DOHH2 (cell line): ENCODE measurements around the gene CARD11.

Experiments used
- CTCF ChIP-seq: fragments of 200-600 bp; sonication (generic); IDR thresholded peaks from one replicate; pipeline ENCODE4 v1.5.1; 2014; ENCODE audit warnings: antibody characterized with exemption, mild to moderate bottlenecking, low read depth, low read length; ENCODE audit not compliant: poor library complexity, severe bottlenecking
- EZH2phosphoT487 ChIP-seq: fragments of 200-600 bp; sonication (generic); IDR thresholded peaks from 2 replicates; pipeline ENCODE4 v1.6.1; 2017; ENCODE audit warnings: borderline replicate concordance, mild to moderate bottlenecking, antibody characterized with exemption, low read length, moderate library complexity, mixed read lengths

GRCh38 chr7:2956526-2957368, 86.9 kb downstream of the CARD11 start:
- TF ChIP-seq CTCF (no peak), EZH2phosphoT487 (no peak)
